Gastroesophageal sphincter (tissue), 4 donors: ENCODE results near the gene SLC35B2. TPM values are rescaled to one million over a fixed set of nuclear protein-coding genes. Genes with fewer than 3 reads are reported as not detected.

ENCODE experiments used
- ATAC-seq: fragments of 150-250 bp; one replicate; pipeline ENCODE4 v1.9.1; 2016; ENCODE audit warnings: mild to moderate bottlenecking, moderate library complexity
- H3K27ac ChIP-seq, 4 donors: fragments of 200-600 bp; sonication (generic) in 3 of 4; 1 replicate in 3 of 4; 2 replicates in 1 of 4; pipeline ENCODE4 v1.5.1; 2016 to 2019
- H3K27me3 ChIP-seq: fragments of 200-600 bp; sonication (generic); one replicate; pipeline ENCODE4 v1.5.1; 2019
- H3K36me3 ChIP-seq, 2 donors: fragments of 200-600 bp; sonication (generic); one replicate each; pipeline ENCODE4 v1.5.1; 2019; ENCODE audit warnings: control low read depth in 1 of 2
- H3K4me1 ChIP-seq, 3 donors: fragments of 200-600 bp; sonication (generic); 1 replicate in 2 of 3; 2 replicates in 1 of 3; pipeline ENCODE4 v1.5.1; 2016 to 2019; ENCODE audit warnings: control low read depth in 2 of 3
- H3K4me3 ChIP-seq, 2 donors: fragments of 200-600 bp; sonication (generic); one replicate each; pipeline ENCODE4 v1.5.1; 2019; ENCODE audit warnings: mild to moderate bottlenecking in 1 of 2, moderate library complexity in 1 of 2
- H3K9me3 ChIP-seq, 3 donors: fragments of 200-600 bp; sonication (generic); one replicate each; pipeline ENCODE4 v1.5.1; 2017 to 2019; ENCODE audit warnings: control low read depth in 2 of 3
- EP300 ChIP-seq: sonication (generic); formaldehyde crosslinking; IDR thresholded peaks from one replicate; pipeline ENCODE4 v1.6.1; 2017; ENCODE audit warnings: antibody characterized with exemption, mild to moderate bottlenecking
- POLR2A ChIP-seq, 2 donors: fragments of 450-650 bp; IDR thresholded peaks; one replicate each; pipeline ENCODE4 v1.6.1; 2017; ENCODE audit warnings: antibody characterized with exemption in 2 of 2, mild to moderate bottlenecking in 2 of 2, moderate library complexity in 1 of 2
- POLR2AphosphoS5 ChIP-seq: sonication (generic); formaldehyde crosslinking; IDR thresholded peaks from one replicate; pipeline ENCODE4 v1.6.1; 2017; ENCODE audit warnings: antibody characterized with exemption
- WGBS, 2 donors: methylation state at CpG; one replicate each; pipeline ENCODE4 v1.1.5; 2018; ENCODE audit warnings: low coverage in 1 of 2; 5-methylcytosine and 5-hydroxymethylcytosine counted together
- total RNA-seq, 4 donors: library from RNA; depleted of rRNA; stranded (reverse); fragments of >200 nt; gene quantifications; one replicate each; pipeline ENCODE4 v1.1.0, GENCODE V29; 2016
- TF ChIP-seq, protein P1 (sequence below), 4 experiments: fragments of 200-600 bp in 2 of 4; fragments of 450-650 bp in 2 of 4; sonication (generic) in 1 of 4; IDR thresholded peaks; one replicate each; pipeline ENCODE4 v1.5.1; 2017 to 2019; ENCODE audit warnings: antibody characterized with exemption in 4 of 4, mild to moderate bottlenecking in 2 of 4, moderate library complexity in 2 of 4

SLC35B2 gene
- total RNA-seq, 4 donors from 2014 or later: 21.3 to 34.0 (median 25.6) TPM

DNA sequence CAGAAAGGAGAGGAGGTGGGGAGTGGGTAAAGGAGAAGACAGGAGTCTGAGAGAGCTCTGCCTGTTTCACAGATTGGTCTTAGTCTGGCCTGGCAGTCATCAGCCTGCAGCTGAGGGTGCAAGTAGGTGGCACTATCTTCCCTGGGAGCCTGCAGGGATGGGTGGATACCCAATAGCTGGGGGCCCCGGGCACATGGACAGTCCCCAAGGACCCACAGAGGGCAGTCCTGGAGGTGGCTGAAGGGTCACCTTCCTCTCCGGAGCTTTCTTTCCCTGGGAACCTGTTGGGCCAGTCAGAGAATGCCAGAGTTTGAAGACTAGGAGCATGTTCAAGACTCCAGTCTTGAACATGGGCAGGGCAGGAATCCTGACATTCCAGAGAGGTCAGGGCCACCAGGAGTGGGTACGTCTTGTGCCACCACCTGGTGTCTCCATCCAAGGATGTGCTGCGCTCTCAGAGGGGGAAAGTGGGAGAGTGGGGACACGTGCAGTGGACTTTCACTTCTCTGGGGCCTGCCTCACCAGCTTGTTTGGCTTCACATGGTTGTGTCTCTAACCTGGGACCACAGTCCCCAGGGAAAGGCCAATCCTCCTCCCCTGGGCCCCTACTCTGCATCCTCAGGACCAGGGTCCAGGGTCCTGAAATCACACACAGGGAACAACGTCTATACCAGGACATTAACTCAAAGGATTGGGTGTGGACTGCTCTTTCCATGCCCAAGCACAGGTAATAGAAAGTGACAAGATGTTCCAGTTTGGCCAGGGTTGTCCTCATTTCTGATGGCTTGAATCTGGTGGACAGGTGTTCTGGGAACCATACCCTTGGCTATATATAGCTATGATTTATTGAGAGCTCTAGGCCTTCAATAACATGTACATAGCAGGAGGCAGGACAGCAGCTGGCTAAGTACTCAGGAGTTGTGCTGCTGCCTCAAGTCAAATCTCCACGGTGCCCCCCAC, 37.8 kb upstream of the SLC35B2 start:
- WGBS, 2 donors: 60 to 73% methylated on average over 4 of the region's 7 CpGs

DNA sequence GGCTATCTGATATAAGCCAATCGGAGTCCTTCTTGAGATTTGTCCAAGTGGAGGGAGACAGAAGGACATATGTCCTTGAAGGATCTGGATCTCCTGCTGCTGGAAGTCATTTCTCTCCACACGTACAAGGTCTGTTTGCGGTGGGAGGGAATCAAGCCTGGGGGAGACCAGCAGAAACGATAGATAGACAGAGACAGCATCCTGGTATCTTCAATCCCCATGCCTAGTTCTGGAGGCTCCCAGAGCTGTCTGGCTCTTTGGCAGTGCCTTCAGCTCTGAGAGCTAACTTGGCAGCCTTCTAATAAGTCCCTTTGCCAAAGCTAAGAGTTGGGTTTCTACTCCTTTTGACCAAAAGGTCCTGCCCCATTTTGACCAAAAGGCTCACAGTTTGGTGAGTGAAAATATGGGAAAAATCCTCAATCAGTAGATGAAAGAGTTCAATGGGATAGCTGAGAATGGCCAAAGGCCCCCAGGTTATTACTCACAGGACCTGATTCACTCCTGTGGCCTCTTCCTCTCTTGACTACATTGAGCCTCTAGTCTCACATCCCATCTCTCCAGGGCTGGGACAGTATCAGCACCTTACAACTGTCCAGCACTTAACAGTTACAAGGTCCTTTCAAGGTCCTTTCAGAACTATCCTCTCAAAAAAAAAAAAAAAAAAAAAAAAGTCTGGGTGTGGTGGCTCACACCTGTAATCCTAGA, 35.5 kb upstream of the SLC35B2 start:
- 72% methylated on average over 3 of the region's 4 CpGs; no CpG with 5 or more reads in 1 of the 2 donors for WGBS, 2 donors
- ATAC-seq: no peak
- Histone ChIP-seq H3K4me1 (peaks cover 0 to 12% (median 10%) of the 10 kb centered on the region in 3 donors), H3K4me3 (no peak overlapping the region), H3K9me3 (no peaks in the 10 kb centered on the region), H3K27ac (no peak overlapping the region), H3K36me3 (no peaks in the 10 kb centered on the region), H3K27me3 (peaks cover 100% of the 10 kb centered on the region)
- TF ChIP-seq POLR2AphosphoS5: no peak
- TF ChIP-seq, protein P1, sequence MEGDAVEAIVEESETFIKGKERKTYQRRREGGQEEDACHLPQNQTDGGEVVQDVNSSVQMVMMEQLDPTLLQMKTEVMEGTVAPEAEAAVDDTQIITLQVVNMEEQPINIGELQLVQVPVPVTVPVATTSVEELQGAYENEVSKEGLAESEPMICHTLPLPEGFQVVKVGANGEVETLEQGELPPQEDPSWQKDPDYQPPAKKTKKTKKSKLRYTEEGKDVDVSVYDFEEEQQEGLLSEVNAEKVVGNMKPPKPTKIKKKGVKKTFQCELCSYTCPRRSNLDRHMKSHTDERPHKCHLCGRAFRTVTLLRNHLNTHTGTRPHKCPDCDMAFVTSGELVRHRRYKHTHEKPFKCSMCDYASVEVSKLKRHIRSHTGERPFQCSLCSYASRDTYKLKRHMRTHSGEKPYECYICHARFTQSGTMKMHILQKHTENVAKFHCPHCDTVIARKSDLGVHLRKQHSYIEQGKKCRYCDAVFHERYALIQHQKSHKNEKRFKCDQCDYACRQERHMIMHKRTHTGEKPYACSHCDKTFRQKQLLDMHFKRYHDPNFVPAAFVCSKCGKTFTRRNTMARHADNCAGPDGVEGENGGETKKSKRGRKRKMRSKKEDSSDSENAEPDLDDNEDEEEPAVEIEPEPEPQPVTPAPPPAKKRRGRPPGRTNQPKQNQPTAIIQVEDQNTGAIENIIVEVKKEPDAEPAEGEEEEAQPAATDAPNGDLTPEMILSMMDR (IDR thresholded peaks at IDR 0.05): no peak
- TF ChIP-seq EP300: no peak
- TF ChIP-seq POLR2A (IDR thresholded peaks at IDR 0.05): no peak

More for the DNA sequence above, 37.8 kb upstream of the SLC35B2 start:
- TF ChIP-seq POLR2A (IDR thresholded peaks at IDR 0.05) (no peak), EP300 (no peak), POLR2AphosphoS5 (no peak)
- TF ChIP-seq, protein P1 (IDR thresholded peaks at IDR 0.05): no peak
- Histone ChIP-seq H3K4me1 (peaks cover 0 to 17% (median 12%) of the 10 kb centered on the region in 3 donors), H3K27me3 (peaks cover 82% of the 10 kb centered on the region), H3K36me3 (peaks cover 0 to 1% of the 10 kb centered on the region in 2 donors), H3K27ac (no peak overlapping the region), H3K4me3 (no peak overlapping the region), H3K9me3 (no peaks in the 10 kb centered on the region)
- no peak for ATAC-seq

DNA sequence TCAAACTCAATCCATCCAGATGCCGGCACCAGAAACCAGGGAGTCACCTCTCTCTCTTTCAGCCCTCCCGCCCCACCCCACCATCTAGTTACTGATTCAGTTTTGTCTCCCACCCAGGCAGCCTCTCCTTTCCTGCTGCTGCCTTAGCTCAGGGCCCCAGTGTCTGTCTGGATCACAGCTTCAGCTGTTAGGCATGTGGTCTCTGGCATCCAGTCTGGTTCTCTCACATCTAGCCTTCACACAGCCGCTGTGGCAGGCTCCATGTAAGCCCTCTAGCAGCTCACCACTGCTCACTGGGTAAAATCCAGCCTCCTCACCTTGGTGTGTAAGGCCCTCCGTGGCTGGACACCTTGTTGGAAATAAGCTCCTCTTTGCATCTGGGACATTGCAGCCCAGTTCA, 34.5 kb upstream of the SLC35B2 start:
- Histone ChIP-seq H3K9me3 (no peaks in the 10 kb centered on the region), H3K4me1 (peaks cover 0 to 2% (median 0%) of the 10 kb centered on the region in 3 donors), H3K27ac (no peak overlapping the region), H3K27me3 (peaks cover 100% of the 10 kb centered on the region), H3K4me3 (no peak overlapping the region), H3K36me3 (no peaks in the 10 kb centered on the region)
- ATAC-seq: no peak
- WGBS, 2 donors: 38% methylated on average over 2 of the region's 4 CpGs; no CpG with 5 or more reads in 1 of the 2 donors
- no peak for TF ChIP-seq EP300
- TF ChIP-seq, protein P1 (IDR thresholded peaks at IDR 0.05): no peak

DNA sequence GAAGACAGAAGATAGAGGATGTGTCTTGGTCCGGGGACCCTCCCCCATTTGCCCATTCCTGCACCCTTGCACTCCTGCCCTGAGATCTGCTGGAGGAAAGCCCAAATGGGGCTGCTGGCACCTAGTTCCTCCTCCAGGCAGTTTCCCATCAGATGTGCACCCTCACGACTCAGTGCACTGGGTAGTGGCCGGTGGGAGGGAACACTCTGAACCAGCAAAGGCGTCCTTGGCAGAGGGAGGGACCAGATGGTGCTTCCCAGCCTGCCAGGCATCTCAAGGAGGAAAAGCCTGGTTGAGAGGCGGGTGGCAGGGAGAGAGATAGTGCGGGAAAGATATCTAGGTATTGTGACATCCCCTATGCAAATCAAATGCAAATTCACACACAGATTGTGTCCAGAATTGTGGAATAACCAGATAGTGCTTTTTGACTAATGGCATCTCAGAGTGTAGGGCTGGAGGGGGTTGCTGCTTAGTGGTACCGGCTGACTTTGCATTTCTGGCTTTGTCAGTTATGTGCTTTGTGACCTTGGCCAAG, 32.5 kb upstream of the SLC35B2 start:
- Histone ChIP-seq H3K4me3 (no peak overlapping the region), H3K36me3 (no peaks in the 10 kb centered on the region), H3K27me3 (peaks cover 100% of the 10 kb centered on the region), H3K9me3 (no peaks in the 10 kb centered on the region), H3K4me1 (no peaks in the 10 kb centered on the region), H3K27ac (no peak overlapping the region)
- no peak for ATAC-seq
- whole genome bisulfite sequencing, 2 donors: 62 to 65% methylated on average over 2 to 4 of the region's 7 CpGs
- TF ChIP-seq POLR2A (IDR thresholded peaks at IDR 0.05) (no peak), EP300 (no peak), POLR2AphosphoS5 (no peak)
- TF ChIP-seq, protein P1 (IDR thresholded peaks at IDR 0.05): no peak
